CD14-positive monocyte (primary cell): ENCODE data around the gene KCNMB4. TPM values are rescaled to one million over a fixed set of nuclear protein-coding genes. Genes with fewer than 3 reads are reported as not detected.

Experiments used
- DNase-seq, 3 donors: peaks; one replicate each; pipeline ENCODE4 v3.0.0-alpha.2; 2011 to 2022
- H2AFZ ChIP-seq: 2 replicates; pipeline ENCODE4 v1.6.0; 2012; ENCODE audit warnings: mild to moderate bottlenecking, low read depth, low read length, inconsistent platforms; ENCODE audit not compliant: insufficient read depth, poor library complexity, severe bottlenecking
- H3K27ac ChIP-seq, 2 donors: 1 replicate in 1 of 2; 2 replicates in 1 of 2; pipeline ENCODE4 v1.5.1; 2012 to 2013; ENCODE audit warnings: low read length in 2 of 2, control low read depth in 1 of 2, inconsistent platforms in 1 of 2, low read depth in 1 of 2, mild to moderate bottlenecking in 1 of 2
- H3K27me3 ChIP-seq, 2 donors: one replicate each; pipeline versions ENCODE4 v1.6.0 to v1.6.1; 2011 to 2013; ENCODE audit warnings: low read length in 2 of 2; ENCODE audit not compliant: control insufficient read depth in 2 of 2, insufficient read depth in 2 of 2
- H3K36me3 ChIP-seq, 2 donors: replicated peaks in 1 of 2; 1 replicate in 1 of 2; 2 replicates in 1 of 2; pipeline versions ENCODE4 v1.5.1 to v1.6.1; 2012 to 2013; ENCODE audit warnings: low read length in 2 of 2, control low read depth in 1 of 2, inconsistent platforms in 1 of 2, mild to moderate bottlenecking in 1 of 2; ENCODE audit not compliant: insufficient read depth in 2 of 2, control insufficient read depth in 1 of 2
- H3K4me1 ChIP-seq, 2 donors: 1 replicate in 1 of 2; 2 replicates in 1 of 2; pipeline versions ENCODE4 v1.5.1 to v1.6.1; 2012 to 2013; ENCODE audit warnings: low read length in 2 of 2, control low read depth in 1 of 2, inconsistent platforms in 1 of 2, mild to moderate bottlenecking in 1 of 2, moderate library complexity in 1 of 2; ENCODE audit not compliant: insufficient read depth in 2 of 2, control insufficient read depth in 1 of 2
- H3K4me2 ChIP-seq: replicated peaks from 2 replicates; pipeline ENCODE3; 2012; ENCODE audit warnings: low read length, moderate library complexity, mild to moderate bottlenecking; ENCODE audit not compliant: poor library complexity, severe bottlenecking; ENCODE audit errors: extremely low read depth
- H3K4me3 ChIP-seq, 3 experiments: fragments of 200-600 bp in 1 of 3; sonication (generic) in 1 of 3; replicated peaks in 1 of 3; 1 replicate in 2 of 3; 2 replicates in 1 of 3; pipeline ENCODE4 v1.5.1; 2011 to 2013; ENCODE audit warnings: low read length in 3 of 3, mild to moderate bottlenecking in 3 of 3, control low read depth in 2 of 3, low read depth in 2 of 3, inconsistent platforms in 1 of 3, moderate library complexity in 1 of 3
- H3K79me2 ChIP-seq: 2 replicates; pipeline ENCODE4 v1.6.0; 2012; ENCODE audit warnings: mild to moderate bottlenecking, control low read depth, inconsistent platforms, low read length, moderate library complexity; ENCODE audit not compliant: insufficient read depth
- H3K9ac ChIP-seq: 2 replicates; pipeline ENCODE4 v1.6.0; 2017; ENCODE audit warnings: low read length, mild to moderate bottlenecking; ENCODE audit not compliant: insufficient read depth, poor library complexity, severe bottlenecking
- H3K9me3 ChIP-seq, 2 donors: replicated peaks in 1 of 2; 1 replicate in 1 of 2; 2 replicates in 1 of 2; pipeline versions ENCODE4 v1.5.1 to v1.6.1; 2012 to 2013; ENCODE audit warnings: low read length in 2 of 2, control low read depth in 1 of 2; ENCODE audit not compliant: control insufficient read depth in 1 of 2, insufficient read depth in 1 of 2
- H4K20me1 ChIP-seq: 2 replicates; pipeline ENCODE4 v1.6.0; 2012; ENCODE audit warnings: mild to moderate bottlenecking, low read length, control low read depth, moderate library complexity; ENCODE audit not compliant: insufficient read depth
- H3K27ac Mint-ChIP-seq, 7 donors: one replicate each; pipeline ENCODE4 v1.8.0; 2020; ENCODE audit warnings: mild to moderate bottlenecking in 7 of 7, mixed read lengths in 7 of 7, moderate library complexity in 6 of 7, inconsistent platforms in 2 of 7
- H3K27me3 Mint-ChIP-seq, 3 donors: one replicate each; pipeline ENCODE4 v1.8.0; 2021 to 2022; ENCODE audit warnings: low read depth in 3 of 3, mild to moderate bottlenecking in 3 of 3, mixed read lengths in 3 of 3, moderate library complexity in 3 of 3, inconsistent platforms in 1 of 3
- H3K36me3 Mint-ChIP-seq, 2 donors: one replicate each; pipeline ENCODE4 v1.8.0; 2020; ENCODE audit warnings: mixed read lengths in 2 of 2, inconsistent platforms in 1 of 2, mild to moderate bottlenecking in 1 of 2
- H3K4me1 Mint-ChIP-seq: one replicate; pipeline ENCODE4 v1.8.0; 2020; ENCODE audit warnings: mild to moderate bottlenecking, mixed read lengths
- H3K4me3 Mint-ChIP-seq, 2 donors: one replicate each; pipeline ENCODE4 v1.8.0; 2020; ENCODE audit warnings: mild to moderate bottlenecking in 2 of 2, mixed read lengths in 2 of 2, moderate library complexity in 1 of 2
- H3K9me3 Mint-ChIP-seq, 7 donors: one replicate each; pipeline ENCODE4 v1.8.0; 2020 to 2022; ENCODE audit warnings: mixed read lengths in 7 of 7, mild to moderate bottlenecking in 6 of 7, moderate library complexity in 6 of 7, inconsistent platforms in 2 of 7
- WGBS: methylation state at CpG from one replicate; pipeline ENCODE4 v1.1.5; 2013; ENCODE audit warnings: missing lambda C conversion rate; ENCODE audit not compliant: insufficient coverage; 5-methylcytosine and 5-hydroxymethylcytosine counted together
- intact Hi-C, 2 donors: fragments of 100-400 bp; cut with micrococcal nuclease; formaldehyde crosslinking; loops; one replicate each; pipeline versions ENCODE4 v1.15.0 to v1.15.1; 2023
- polyA plus RNA-seq, 3 donors: library from polyadenylated mRNA; depleted of rRNA in 1 of 3; unstranded in 2 of 3; stranded (reverse) in 1 of 3; fragments of 300-500 nt in 2 of 3; fragments of >200 nt in 1 of 3; fragmentation: Illumina TruSeq in 2 of 3; gene quantifications; 1 replicate in 2 of 3; 2 replicates in 1 of 3; pipeline ENCODE4 v1.2.3, GENCODE V29; 2012 to 2021
- TF ChIP-seq, protein P1 (sequence below): fragments of 200-600 bp; IDR thresholded peaks from one replicate; pipeline ENCODE4 v1.8.0; 2022; ENCODE audit warnings: antibody characterized with exemption, mild to moderate bottlenecking

Gene KCNMB4
- polyA plus RNA-seq, 3 donors = 0.23 to 0.83 (median 0.41) TPM

- Histone ChIP-seq H4K20me1 (peaks cover 13% of the 10 kb centered on the region), H3K4me2 (no peak overlapping the region), H3K79me2 (peaks cover 18% of the 10 kb centered on the region), H3K9ac (no peak overlapping the region), H3K27me3 (no peaks in the 10 kb centered on the region), H3K4me1 (no peaks in the 10 kb centered on the region), H3K36me3 (peaks cover 9 to 68% of the 10 kb centered on the region in 2 donors), H3K9me3 (no peaks in the 10 kb centered on the region), H2AFZ (no peak overlapping the region), H3K4me3 (no peak overlapping the region), H3K27ac (peak overlapping the region in 1 of 2 donors; percentile 8)
- H3K27ac Mint-ChIP-seq = peak overlapping the region in 1 of 7 donors; percentile 5
- no peaks in the 10 kb centered on the region for H3K27me3 Mint-ChIP-seq
- H3K36me3 Mint-ChIP-seq = peaks cover 36 to 47% of the 10 kb centered on the region in 2 donors
- no peak overlapping the region for H3K4me3 Mint-ChIP-seq
- peaks cover 0 to 3% (median 0%) of the 10 kb centered on the region in 7 donors for H3K9me3 Mint-ChIP-seq
- TF ChIP-seq, protein P1, sequence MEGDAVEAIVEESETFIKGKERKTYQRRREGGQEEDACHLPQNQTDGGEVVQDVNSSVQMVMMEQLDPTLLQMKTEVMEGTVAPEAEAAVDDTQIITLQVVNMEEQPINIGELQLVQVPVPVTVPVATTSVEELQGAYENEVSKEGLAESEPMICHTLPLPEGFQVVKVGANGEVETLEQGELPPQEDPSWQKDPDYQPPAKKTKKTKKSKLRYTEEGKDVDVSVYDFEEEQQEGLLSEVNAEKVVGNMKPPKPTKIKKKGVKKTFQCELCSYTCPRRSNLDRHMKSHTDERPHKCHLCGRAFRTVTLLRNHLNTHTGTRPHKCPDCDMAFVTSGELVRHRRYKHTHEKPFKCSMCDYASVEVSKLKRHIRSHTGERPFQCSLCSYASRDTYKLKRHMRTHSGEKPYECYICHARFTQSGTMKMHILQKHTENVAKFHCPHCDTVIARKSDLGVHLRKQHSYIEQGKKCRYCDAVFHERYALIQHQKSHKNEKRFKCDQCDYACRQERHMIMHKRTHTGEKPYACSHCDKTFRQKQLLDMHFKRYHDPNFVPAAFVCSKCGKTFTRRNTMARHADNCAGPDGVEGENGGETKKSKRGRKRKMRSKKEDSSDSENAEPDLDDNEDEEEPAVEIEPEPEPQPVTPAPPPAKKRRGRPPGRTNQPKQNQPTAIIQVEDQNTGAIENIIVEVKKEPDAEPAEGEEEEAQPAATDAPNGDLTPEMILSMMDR = no peak
- no peak for DNase-seq
- intact Hi-C loops = no loop called here
- H3K4me1 Mint-ChIP-seq = no peaks in the 10 kb centered on the region
- 100% methylated on average over 1 of the region's 2 CpGs for WGBS
These were observed 38.5 kb upstream of the KCNMB4 start for GRCh38 chr12:70327541-70327940.

DNA sequence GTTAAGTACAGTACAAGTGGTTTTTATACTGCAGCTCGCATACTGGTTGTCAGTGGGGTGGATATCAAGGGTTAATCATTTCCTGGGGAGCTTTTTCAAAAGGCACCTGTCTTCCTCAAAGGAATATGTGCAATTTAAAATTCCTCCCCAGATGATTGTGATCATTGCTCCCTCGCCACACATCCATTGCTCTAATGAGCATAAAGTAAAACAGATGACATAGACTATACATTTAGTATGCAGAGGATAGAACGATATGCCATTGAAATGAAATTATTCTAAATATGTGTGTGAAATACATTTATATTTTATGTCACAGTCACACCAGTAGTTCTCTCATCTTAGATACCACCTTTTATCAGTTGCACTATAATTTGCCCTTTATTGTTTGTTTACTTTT, 36.4 kb upstream of the KCNMB4 start:
- Histone ChIP-seq H3K4me2 (no peak overlapping the region), H3K9me3 (no peaks in the 10 kb centered on the region), H3K79me2 (peaks cover 8% of the 10 kb centered on the region), H3K27ac (no peak overlapping the region), H3K9ac (no peak overlapping the region), H3K36me3 (peaks cover 6 to 61% of the 10 kb centered on the region in 2 donors), H4K20me1 (peaks cover 13% of the 10 kb centered on the region), H2AFZ (no peak overlapping the region), H3K4me3 (no peak overlapping the region), H3K27me3 (no peaks in the 10 kb centered on the region), H3K4me1 (no peaks in the 10 kb centered on the region)
- intact Hi-C loops = no loop called here
- no CpG with 5 or more reads among the region's 3 CpGs for WGBS
- TF ChIP-seq, protein P1 = no peak
- Mint-ChIP-seq H3K9me3 (peaks cover 0 to 3% (median 0%) of the 10 kb centered on the region in 7 donors), H3K36me3 (peaks cover 32 to 41% of the 10 kb centered on the region in 2 donors), H3K4me3 (no peak overlapping the region), H3K27ac (no peak overlapping the region), H3K27me3 (no peaks in the 10 kb centered on the region), H3K4me1 (no peaks in the 10 kb centered on the region)
- no peak for DNase-seq
